HEK293 (cell line): Measurements from ENCODE around the gene MEP1A.

Experiments
- CTCF ChIA-PET: fragments of 350-600 bp; formaldehyde crosslinking; extraction: SDS; loops from one replicate; lab custom pipeline; 2021; ENCODE audit warnings: antibody characterized with exemption; lab: Yijun Ruan, JAX
- POLR2A ChIA-PET: fragments of 300-600 bp; formaldehyde crosslinking; extraction: SDS; loops from one replicate; lab custom pipeline; 2020; ENCODE audit warnings: antibody characterized with exemption, inconsistent platforms; lab: Yijun Ruan, JAX
- H3K27ac ChIP-seq: fragments of 200-500 bp; sonication (Bioruptor generic); 2 replicates; pipeline ENCODE4 v1.5.1; 2014; ENCODE audit warnings: low read depth, low read length, control low read depth, inconsistent platforms; ENCODE audit errors: extremely low read depth
- H3K36me3 ChIP-seq, 2 experiments: fragments of 200-500 bp in 1 of 2; sonication (Bioruptor generic) in 1 of 2; 1 replicate in 1 of 2; 2 replicates in 1 of 2; pipeline ENCODE4 v1.5.1; 2014 to 2017; ENCODE audit warnings: inconsistent platforms in 2 of 2, low read length in 2 of 2; ENCODE audit not compliant: control insufficient read depth in 2 of 2, insufficient read depth in 1 of 2
- H3K4me1 ChIP-seq: fragments of 200-500 bp; sonication (Bioruptor generic); 2 replicates; pipeline ENCODE4 v1.5.1; 2014; ENCODE audit warnings: mild to moderate bottlenecking, low read length, inconsistent platforms; ENCODE audit not compliant: control insufficient read depth, insufficient read depth
- H3K4me3 ChIP-seq: 2 replicates; pipeline ENCODE4 v1.5.1; 2011; ENCODE audit warnings: low read depth, mild to moderate bottlenecking, control low read depth, low read length, moderate library complexity
- H3K9me3 ChIP-seq: fragments of 200-500 bp; sonication (Bioruptor generic); 2 replicates; pipeline ENCODE4 v1.5.1; 2014; ENCODE audit warnings: low read depth, low read length, inconsistent platforms; ENCODE audit not compliant: control insufficient read depth, insufficient read depth
- BCL11B ChIP-seq: fragments of 450-650 bp; formaldehyde crosslinking; IDR thresholded peaks from 2 replicates; pipeline ENCODE4 v1.5.1; 2016; ENCODE audit warnings: low read depth, missing biosample characterization, missing genetic modification characterization
- EGR2 ChIP-seq: fragments of 450-650 bp; formaldehyde crosslinking; IDR thresholded peaks from 2 replicates; pipeline ENCODE4 v1.5.1; 2016; ENCODE audit warnings: low read depth, missing biosample characterization, missing genetic modification characterization
- KLF8 ChIP-seq: fragments of 450-650 bp; formaldehyde crosslinking; IDR thresholded peaks from 2 replicates; pipeline ENCODE4 v1.5.1; 2016; ENCODE audit warnings: missing biosample characterization, missing genetic modification characterization
- OSR2 ChIP-seq: fragments of 450-650 bp; formaldehyde crosslinking; IDR thresholded peaks from 2 replicates; pipeline ENCODE4 v1.5.1; 2016; ENCODE audit warnings: missing biosample characterization, missing genetic modification characterization
- SETDB1 ChIP-seq: IDR thresholded peaks from one replicate; pipeline ENCODE4 v1.6.1; 2017; ENCODE audit warnings: mild to moderate bottlenecking, low read length, moderate library complexity, mixed read lengths; ENCODE audit not compliant: insufficient read length
- TRIM28 ChIP-seq: IDR thresholded peaks from 2 replicates; pipeline ENCODE4 v1.6.1; 2011; ENCODE audit warnings: low read length, control low read depth, borderline replicate concordance
- WT1 ChIP-seq: fragments of 450-650 bp; formaldehyde crosslinking; IDR thresholded peaks from 2 replicates; pipeline ENCODE4 v1.5.1; 2016; ENCODE audit warnings: missing biosample characterization, missing genetic modification characterization
- ZBTB48 ChIP-seq: fragments of 450-650 bp; formaldehyde crosslinking; IDR thresholded peaks from 2 replicates; pipeline ENCODE4 v1.5.1; 2016; ENCODE audit warnings: missing biosample characterization, missing genetic modification characterization
- ZBTB7A ChIP-seq: fragments of 450-650 bp; formaldehyde crosslinking; IDR thresholded peaks from 2 replicates; pipeline ENCODE4 v1.5.1; 2016; ENCODE audit warnings: low read depth, missing biosample characterization, missing genetic modification characterization
- ZFP37 ChIP-seq: fragments of 450-650 bp; formaldehyde crosslinking; IDR thresholded peaks from 2 replicates; pipeline ENCODE4 v1.5.1; 2016; ENCODE audit warnings: missing biosample characterization, missing genetic modification characterization
- ZNF24 ChIP-seq: fragments of 450-650 bp; formaldehyde crosslinking; IDR thresholded peaks from 2 replicates; pipeline ENCODE4 v1.5.1; 2016; ENCODE audit warnings: missing biosample characterization, missing genetic modification characterization
- ZNF394 ChIP-seq: fragments of 450-650 bp; formaldehyde crosslinking; IDR thresholded peaks from 2 replicates; pipeline ENCODE4 v1.5.1; 2016; ENCODE audit warnings: missing biosample characterization, missing genetic modification characterization, mild to moderate bottlenecking, moderate library complexity, borderline replicate concordance
- ZNF473 ChIP-seq: fragments of 450-650 bp; formaldehyde crosslinking; IDR thresholded peaks from 2 replicates; pipeline ENCODE4 v1.5.1; 2017; ENCODE audit warnings: missing biosample characterization, missing genetic modification characterization
- TF ChIP-seq, protein P1 (sequence below): fragments of 450-650 bp; formaldehyde crosslinking; IDR thresholded peaks from 2 replicates; pipeline ENCODE4 v1.5.1; 2016; ENCODE audit warnings: missing biosample characterization, missing genetic modification characterization
- TF ChIP-seq, protein P2 (sequence below): fragments of 450-650 bp; formaldehyde crosslinking; IDR thresholded peaks from 2 replicates; pipeline ENCODE4 v1.5.1; 2016; ENCODE audit warnings: missing biosample characterization, missing genetic modification characterization
- TF ChIP-seq, protein P3 (sequence below): fragments of 450-650 bp; formaldehyde crosslinking; IDR thresholded peaks from 2 replicates; pipeline ENCODE4 v1.5.1; 2016; ENCODE audit warnings: missing biosample characterization, missing genetic modification characterization
- TF ChIP-seq, protein P4 (sequence below): fragments of 450-650 bp; formaldehyde crosslinking; IDR thresholded peaks from 2 replicates; pipeline ENCODE4 v1.5.1; 2017; ENCODE audit warnings: missing biosample characterization, missing genetic modification characterization
- TF ChIP-seq, protein P5 (sequence below): fragments of 450-650 bp; formaldehyde crosslinking; IDR thresholded peaks from 2 replicates; pipeline ENCODE4 v1.5.1; 2016; ENCODE audit warnings: missing biosample characterization, missing genetic modification characterization
- TF ChIP-seq, protein P6 (sequence below): fragments of 450-650 bp; formaldehyde crosslinking; IDR thresholded peaks from 2 replicates; pipeline ENCODE4 v1.5.1; 2016; ENCODE audit warnings: missing biosample characterization, missing genetic modification characterization

The MEP1A gene

DNA sequence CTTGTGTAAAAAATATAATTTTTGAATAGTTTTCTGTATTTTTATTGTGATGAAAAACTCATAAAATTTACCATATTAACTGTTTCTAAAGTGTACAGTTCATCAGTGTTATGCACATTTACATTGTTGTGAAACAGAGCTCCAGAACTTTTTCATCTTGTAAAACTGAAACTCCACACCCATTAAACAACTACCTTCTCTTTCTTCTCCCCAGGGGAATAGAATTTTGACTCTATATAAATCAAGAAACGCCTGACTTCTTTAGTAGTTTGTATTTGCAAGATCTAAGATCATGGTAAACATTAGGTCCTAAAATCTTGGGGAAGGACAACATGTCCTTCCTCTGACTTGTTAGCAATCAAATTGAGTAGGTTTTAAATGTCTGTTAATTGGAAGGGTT lies 37.3 kb upstream of the MEP1A start (continued):
- peak; percentile 45; the same call in 1 of the 2 replicates for TF ChIP-seq WT1 (tag by site-specific recombination)
- peak; percentile 68; the same call in 1 of the 2 replicates for TF ChIP-seq OSR2 (tag by site-specific recombination)

DNA sequence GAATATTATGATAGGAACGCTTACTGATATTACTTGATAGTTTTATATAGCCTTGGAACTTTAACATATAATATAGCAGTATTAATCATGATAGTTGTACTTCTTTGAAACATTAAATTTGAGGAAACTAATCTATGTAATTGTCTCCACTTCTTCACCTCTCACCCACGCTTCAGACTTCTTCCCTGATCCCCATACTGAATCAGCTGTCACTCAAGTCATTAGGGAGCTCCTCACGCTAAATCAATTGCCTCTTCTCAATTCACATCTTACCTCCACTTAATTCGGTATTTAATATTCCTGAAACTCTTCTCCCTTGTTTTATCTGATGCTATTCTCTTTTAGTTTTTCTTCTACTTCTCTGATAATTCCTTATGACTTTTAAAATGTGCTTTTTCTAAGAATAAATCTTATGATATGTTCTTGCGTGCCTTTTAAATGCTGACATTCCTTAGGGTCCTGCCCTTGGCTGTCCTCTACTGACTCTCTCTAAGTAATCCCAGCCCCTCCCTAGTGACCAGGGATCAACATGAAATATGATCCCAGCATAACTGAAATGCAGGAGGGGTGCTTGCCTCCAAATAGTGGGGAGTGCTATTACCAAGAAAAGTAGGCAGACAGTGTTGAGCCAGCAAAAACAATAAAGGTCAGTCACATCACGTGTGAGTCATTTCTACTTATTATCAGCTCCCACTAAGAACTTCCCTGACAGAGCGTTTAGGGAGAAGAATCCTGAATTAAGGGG lies 36.5 kb upstream of the MEP1A start:
- peaks cover 17% of the 10 kb centered on the region for H3K4me1 ChIP-seq
- ChIA-PET CTCF (interaction anchor here (0.8 to 0.9 kb wide), 2 partner anchors 10 to 52 kb away, joined by 3 read pairs; partner anchors contain the start of gene ANKRD66), POLR2A (no interaction called here)
- no peak overlapping the region for H3K27ac ChIP-seq
- H3K9me3 ChIP-seq = no peaks in the 10 kb centered on the region
- H3K36me3 ChIP-seq = no peaks in the 10 kb centered on the region
- TF ChIP-seq, protein P1, sequence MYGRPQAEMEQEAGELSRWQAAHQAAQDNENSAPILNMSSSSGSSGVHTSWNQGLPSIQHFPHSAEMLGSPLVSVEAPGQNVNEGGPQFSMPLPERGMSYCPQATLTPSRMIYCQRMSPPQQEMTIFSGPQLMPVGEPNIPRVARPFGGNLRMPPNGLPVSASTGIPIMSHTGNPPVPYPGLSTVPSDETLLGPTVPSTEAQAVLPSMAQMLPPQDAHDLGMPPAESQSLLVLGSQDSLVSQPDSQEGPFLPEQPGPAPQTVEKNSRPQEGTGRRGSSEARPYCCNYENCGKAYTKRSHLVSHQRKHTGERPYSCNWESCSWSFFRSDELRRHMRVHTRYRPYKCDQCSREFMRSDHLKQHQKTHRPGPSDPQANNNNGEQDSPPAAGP (tag by site-specific recombination) = 0 out of 2 replicates have a peak, but pooled peaks have one; percentile 27
- TF ChIP-seq OSR2 (tag by site-specific recombination) = peak; percentile 12; the same call in 1 of the 2 replicates
- peak; percentile 86 for TF ChIP-seq WT1 (tag by site-specific recombination)
- no peak for TF ChIP-seq ZBTB7A (tag by site-specific recombination)
- TF ChIP-seq ZNF24 (tag by site-specific recombination) = 0 out of 2 replicates have a peak, but pooled peaks have one; percentile 36
- peak; percentile 48; the same call in 1 of the 2 replicates for TF ChIP-seq TRIM28
- peak; percentile 45; the same call in 1 of the 2 replicates for TF ChIP-seq ZBTB48 (tag by site-specific recombination)
- TF ChIP-seq, protein P2, sequence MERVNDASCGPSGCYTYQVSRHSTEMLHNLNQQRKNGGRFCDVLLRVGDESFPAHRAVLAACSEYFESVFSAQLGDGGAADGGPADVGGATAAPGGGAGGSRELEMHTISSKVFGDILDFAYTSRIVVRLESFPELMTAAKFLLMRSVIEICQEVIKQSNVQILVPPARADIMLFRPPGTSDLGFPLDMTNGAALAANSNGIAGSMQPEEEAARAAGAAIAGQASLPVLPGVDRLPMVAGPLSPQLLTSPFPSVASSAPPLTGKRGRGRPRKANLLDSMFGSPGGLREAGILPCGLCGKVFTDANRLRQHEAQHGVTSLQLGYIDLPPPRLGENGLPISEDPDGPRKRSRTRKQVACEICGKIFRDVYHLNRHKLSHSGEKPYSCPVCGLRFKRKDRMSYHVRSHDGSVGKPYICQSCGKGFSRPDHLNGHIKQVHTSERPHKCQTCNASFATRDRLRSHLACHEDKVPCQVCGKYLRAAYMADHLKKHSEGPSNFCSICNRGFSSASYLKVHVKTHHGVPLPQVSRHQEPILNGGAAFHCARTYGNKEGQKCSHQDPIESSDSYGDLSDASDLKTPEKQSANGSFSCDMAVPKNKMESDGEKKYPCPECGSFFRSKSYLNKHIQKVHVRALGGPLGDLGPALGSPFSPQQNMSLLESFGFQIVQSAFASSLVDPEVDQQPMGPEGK (tag by site-specific recombination) = peak; percentile 65
- no peak for TF ChIP-seq BCL11B (tag by site-specific recombination)
- 0 out of 2 replicates have a peak, but pooled peaks have one; percentile 10 for TF ChIP-seq KLF8 (tag by site-specific recombination)
- TF ChIP-seq ZNF394 (tag by site-specific recombination) = 0 out of 2 replicates have a peak, but pooled peaks have one; percentile 12
- H3K4me3 ChIP-seq = no peak overlapping the region

DNA sequence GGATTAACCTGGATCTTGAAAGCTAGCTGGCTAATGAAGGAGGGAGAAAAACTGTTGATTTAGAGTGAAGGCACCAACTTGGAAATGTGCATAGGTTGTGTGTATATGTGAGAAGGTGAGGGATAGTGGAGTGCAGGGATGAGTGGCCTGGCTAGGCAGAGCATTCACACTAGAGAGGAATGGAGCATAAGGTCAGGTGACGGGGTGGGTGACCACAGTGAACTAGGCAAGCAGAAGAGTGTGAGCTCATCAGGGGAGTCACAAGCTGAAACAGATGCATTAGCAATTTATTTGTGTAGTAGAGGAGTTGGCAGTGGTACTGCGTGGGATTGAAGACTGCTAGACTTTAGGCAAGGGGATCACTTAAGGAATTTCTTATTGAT lies 36.0 kb upstream of the MEP1A start:
- H3K27ac ChIP-seq = no peak overlapping the region
- CTCF ChIA-PET = interaction anchor here (0.8 kb wide), 1 partner anchor 52 kb away, joined by 3 read pairs; no protein-coding TSS in a partner anchor
- peaks cover 17% of the 10 kb centered on the region for H3K4me1 ChIP-seq
- H3K4me3 ChIP-seq = no peak overlapping the region
- H3K9me3 ChIP-seq = no peaks in the 10 kb centered on the region
- POLR2A ChIA-PET = no interaction called here
- H3K36me3 ChIP-seq = no peaks in the 10 kb centered on the region
- TF ChIP-seq, protein P3, sequence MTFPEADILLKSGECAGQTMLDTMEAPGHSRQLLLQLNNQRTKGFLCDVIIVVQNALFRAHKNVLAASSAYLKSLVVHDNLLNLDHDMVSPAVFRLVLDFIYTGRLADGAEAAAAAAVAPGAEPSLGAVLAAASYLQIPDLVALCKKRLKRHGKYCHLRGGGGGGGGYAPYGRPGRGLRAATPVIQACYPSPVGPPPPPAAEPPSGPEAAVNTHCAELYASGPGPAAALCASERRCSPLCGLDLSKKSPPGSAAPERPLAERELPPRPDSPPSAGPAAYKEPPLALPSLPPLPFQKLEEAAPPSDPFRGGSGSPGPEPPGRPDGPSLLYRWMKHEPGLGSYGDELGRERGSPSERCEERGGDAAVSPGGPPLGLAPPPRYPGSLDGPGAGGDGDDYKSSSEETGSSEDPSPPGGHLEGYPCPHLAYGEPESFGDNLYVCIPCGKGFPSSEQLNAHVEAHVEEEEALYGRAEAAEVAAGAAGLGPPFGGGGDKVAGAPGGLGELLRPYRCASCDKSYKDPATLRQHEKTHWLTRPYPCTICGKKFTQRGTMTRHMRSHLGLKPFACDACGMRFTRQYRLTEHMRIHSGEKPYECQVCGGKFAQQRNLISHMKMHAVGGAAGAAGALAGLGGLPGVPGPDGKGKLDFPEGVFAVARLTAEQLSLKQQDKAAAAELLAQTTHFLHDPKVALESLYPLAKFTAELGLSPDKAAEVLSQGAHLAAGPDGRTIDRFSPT (tag by site-specific recombination) = peak; percentile 38; the same call in 1 of the 2 replicates
- TF ChIP-seq EGR2 (tag by site-specific recombination) (no peak), ZFP37 (peak; percentile 69; the same call in 1 of the 2 replicates), SETDB1 (no peak), ZNF473 (no peak)
- TF ChIP-seq, protein P4, sequence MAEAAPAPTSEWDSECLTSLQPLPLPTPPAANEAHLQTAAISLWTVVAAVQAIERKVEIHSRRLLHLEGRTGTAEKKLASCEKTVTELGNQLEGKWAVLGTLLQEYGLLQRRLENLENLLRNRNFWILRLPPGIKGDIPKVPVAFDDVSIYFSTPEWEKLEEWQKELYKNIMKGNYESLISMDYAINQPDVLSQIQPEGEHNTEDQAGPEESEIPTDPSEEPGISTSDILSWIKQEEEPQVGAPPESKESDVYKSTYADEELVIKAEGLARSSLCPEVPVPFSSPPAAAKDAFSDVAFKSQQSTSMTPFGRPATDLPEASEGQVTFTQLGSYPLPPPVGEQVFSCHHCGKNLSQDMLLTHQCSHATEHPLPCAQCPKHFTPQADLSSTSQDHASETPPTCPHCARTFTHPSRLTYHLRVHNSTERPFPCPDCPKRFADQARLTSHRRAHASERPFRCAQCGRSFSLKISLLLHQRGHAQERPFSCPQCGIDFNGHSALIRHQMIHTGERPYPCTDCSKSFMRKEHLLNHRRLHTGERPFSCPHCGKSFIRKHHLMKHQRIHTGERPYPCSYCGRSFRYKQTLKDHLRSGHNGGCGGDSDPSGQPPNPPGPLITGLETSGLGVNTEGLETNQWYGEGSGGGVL (tag by site-specific recombination) = peak; percentile 60
- TF ChIP-seq, protein P5, sequence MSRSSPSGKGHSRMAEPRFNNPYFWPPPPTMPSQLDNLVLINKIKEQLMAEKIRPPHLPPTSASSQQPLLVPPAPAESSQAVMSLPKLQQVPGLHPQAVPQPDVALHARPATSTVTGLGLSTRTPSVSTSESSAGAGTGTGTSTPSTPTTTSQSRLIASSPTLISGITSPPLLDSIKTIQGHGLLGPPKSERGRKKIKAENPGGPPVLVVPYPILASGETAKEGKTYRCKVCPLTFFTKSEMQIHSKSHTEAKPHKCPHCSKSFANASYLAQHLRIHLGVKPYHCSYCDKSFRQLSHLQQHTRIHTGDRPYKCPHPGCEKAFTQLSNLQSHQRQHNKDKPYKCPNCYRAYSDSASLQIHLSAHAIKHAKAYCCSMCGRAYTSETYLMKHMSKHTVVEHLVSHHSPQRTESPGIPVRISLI (tag by site-specific recombination) = 0 out of 2 replicates have a peak, but pooled peaks have one; percentile 54
- TF ChIP-seq, protein P6, sequence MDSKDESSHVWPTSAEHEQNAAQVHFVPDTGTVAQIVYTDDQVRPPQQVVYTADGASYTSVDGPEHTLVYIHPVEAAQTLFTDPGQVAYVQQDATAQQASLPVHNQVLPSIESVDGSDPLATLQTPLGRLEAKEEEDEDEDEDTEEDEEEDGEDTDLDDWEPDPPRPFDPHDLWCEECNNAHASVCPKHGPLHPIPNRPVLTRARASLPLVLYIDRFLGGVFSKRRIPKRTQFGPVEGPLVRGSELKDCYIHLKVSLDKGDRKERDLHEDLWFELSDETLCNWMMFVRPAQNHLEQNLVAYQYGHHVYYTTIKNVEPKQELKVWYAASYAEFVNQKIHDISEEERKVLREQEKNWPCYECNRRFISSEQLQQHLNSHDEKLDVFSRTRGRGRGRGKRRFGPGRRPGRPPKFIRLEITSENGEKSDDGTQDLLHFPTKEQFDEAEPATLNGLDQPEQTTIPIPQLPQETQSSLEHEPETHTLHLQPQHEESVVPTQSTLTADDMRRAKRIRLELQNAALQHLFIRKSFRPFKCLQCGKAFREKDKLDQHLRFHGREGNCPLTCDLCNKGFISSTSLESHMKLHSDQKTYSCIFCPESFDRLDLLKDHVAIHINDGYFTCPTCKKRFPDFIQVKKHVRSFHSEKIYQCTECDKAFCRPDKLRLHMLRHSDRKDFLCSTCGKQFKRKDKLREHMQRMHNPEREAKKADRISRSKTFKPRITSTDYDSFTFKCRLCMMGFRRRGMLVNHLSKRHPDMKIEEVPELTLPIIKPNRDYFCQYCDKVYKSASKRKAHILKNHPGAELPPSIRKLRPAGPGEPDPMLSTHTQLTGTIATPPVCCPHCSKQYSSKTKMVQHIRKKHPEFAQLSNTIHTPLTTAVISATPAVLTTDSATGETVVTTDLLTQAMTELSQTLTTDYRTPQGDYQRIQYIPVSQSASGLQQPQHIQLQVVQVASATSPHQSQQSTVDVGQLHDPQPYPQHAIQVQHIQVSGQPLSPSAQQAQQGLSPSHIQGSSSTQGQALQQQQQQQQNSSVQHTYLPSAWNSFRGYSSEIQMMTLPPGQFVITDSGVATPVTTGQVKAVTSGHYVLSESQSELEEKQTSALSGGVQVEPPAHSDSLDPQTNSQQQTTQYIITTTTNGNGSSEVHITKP (tag by site-specific recombination) = 0 out of 2 replicates have a peak, but pooled peaks have one; percentile 71
